Epithelial cell of proximal tubule (primary cell): Measurements from ENCODE around the gene SPEG. TPM values are rescaled to one million over a fixed set of nuclear protein-coding genes. Genes with fewer than 3 reads are reported as not detected.

Experiments
- DNase-seq: peaks from one replicate; pipeline ENCODE4 v3.0.0-alpha.2; 2011; ENCODE audit warnings: low read depth
- H3K4me3 ChIP-seq: 2 replicates; pipeline ENCODE4 v1.5.1; 2011; ENCODE audit warnings: low read depth, mild to moderate bottlenecking, low read length
- total RNA-seq: library from RNA; depleted of rRNA; stranded (reverse); fragments of >200 nt; gene quantifications from 2 replicates; pipeline ENCODE4 v1.2.3, GENCODE V29; 2015
- TF ChIP-seq, protein P1 (sequence below): conservative IDR thresholded peaks from 2 replicates; pipeline ENCODE4 v1.5.1; 2012; ENCODE audit warnings: low read depth, mild to moderate bottlenecking, low read length

SPEG gene
- total RNA-seq, 1 donor from 2014 or later = 28.3 TPM

DNA sequence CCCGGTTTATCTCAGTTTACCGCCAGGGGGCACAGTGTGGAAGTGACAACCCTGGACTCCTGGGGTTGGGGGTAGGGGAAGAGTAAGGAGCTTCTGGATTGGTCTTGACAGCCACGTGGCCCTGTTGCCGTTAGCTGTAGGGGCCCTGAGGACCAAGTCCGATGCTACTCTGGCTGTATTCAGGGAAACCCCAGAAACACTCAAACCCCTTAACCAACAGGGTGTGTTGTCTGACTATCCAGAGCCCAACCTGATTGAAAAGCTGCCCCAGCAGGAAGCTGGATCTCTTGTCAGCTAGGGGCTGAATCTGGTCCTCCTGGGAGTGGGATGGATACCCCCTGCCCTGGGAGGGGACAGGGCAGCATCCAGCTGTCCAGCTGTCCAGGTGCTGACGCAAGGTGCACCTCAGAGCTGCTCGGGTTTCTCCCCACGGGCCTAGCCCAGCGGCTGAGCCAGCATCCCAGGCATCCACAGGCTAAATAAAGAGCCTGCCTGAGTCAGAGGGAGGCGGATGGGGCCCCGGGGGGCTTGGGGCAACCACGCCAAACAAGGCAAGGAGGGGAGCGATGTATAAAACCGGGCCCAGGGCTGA, 61.0 kb downstream of the SPEG start:
- DNase-seq = no peak
- no peak overlapping the region for H3K4me3 ChIP-seq
- TF ChIP-seq, protein P1, sequence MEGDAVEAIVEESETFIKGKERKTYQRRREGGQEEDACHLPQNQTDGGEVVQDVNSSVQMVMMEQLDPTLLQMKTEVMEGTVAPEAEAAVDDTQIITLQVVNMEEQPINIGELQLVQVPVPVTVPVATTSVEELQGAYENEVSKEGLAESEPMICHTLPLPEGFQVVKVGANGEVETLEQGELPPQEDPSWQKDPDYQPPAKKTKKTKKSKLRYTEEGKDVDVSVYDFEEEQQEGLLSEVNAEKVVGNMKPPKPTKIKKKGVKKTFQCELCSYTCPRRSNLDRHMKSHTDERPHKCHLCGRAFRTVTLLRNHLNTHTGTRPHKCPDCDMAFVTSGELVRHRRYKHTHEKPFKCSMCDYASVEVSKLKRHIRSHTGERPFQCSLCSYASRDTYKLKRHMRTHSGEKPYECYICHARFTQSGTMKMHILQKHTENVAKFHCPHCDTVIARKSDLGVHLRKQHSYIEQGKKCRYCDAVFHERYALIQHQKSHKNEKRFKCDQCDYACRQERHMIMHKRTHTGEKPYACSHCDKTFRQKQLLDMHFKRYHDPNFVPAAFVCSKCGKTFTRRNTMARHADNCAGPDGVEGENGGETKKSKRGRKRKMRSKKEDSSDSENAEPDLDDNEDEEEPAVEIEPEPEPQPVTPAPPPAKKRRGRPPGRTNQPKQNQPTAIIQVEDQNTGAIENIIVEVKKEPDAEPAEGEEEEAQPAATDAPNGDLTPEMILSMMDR = peak; percentile 74

DNA sequence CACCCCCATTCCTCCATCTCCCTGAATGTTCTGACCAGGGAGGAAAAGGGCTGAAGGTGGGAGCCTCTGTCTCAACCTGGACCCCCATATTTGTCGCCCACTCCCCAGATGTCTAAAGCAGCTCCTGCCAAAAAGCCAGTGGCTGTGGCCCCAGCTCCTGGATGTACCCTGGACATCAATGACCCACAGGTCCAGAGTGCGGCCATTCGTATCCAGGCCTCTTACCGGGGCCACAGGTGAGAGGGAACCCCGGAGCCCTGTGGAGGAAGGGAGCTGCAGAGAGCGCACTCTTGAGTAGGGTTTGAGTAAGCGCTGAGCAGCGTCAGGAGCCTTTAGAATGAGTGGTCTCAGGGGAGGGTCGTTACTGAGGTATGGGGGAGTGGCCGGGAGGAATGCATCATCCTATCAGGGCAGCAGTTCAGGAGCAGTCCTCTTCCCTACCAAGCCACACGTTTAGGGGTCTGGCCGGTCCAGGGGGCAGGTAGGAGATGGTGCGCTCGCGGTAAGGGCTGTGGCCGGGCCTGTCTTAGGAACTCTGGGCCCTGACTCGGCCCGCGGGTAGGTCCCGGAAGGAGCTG, 61.7 kb downstream of the SPEG start:
- TF ChIP-seq, protein P1 = no peak

DNA sequence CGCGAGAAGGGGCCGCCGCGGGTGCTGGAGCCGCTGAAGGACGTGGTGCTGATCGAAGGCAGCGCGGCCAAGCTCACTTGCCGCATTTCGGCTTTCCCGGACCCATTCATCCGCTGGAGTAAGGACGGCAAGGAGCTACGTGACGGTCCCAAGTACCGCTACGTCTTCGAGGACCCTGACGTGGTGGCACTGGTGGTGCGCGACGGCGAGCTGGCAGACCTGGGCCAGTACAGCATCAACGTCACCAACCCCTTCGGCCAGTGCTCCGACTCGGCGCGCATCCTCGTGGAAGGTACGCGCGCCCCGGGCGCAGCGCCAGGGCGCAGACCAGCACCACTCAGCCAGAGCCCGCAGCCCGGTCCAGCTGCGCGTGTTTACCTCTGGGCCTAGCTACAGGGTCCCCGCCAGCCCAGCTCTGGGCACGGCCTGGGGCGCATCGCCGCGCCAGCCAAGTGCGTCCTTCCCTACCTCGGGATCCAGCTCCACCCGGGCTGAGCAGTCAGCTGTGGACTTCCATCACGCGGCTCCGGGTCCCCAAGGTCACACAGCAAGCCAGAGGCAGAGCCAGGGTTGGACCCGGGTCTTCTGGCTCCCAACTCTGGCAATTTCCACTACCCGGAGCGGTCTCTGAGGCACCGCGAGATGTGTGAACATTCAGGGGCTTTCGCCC, 62.3 kb downstream of the SPEG start:
- DNase-seq = no peak
- TF ChIP-seq, protein P1 = no peak

More for the DNA sequence above, 61.7 kb downstream of the SPEG start:
- no peak for DNase-seq
- no peak overlapping the region for H3K4me3 ChIP-seq

DNA sequence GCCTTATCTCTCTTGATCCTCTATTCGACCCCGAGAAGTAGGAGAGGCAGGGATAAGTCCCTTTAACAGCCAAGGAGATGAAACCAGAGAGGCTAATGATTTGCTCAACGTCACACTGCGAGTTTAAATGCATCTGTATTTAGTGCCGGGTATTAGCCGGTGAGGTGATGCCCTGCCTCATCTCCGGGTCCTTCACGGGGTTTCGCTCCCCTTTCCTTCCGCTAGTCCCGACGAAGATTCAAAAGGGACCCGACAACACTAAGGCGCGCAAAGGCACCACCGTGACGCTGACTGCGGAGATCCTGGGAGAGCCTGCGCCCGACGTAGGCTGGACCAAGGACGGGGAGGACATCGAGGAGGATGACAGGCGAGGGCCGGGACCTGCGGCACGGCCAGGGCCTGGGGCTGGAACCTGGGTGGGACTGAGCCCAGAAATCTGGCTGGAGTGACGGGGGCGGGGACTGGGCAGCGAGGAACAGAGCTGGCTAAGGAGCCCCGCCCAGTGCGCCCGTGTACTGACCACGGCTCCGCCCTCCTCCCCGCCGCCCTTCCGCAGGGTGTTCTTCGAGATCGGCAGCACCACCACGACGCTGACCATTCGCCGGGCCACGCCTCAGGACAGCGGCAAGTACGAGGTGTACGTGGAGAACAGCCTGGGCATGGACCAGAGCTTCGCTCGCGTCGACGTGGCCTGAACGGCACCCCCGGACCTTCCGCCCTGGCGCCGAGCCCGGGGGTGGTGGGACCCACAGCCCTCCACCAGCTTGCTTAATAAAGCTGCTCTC, 63.0 kb downstream of the SPEG start:
- peak overlapping the region; percentile 74 for H3K4me3 ChIP-seq
- TF ChIP-seq, protein P1 = no peak
- no peak for DNase-seq

More for the DNA sequence above, 62.3 kb downstream of the SPEG start:
- H3K4me3 ChIP-seq = peak overlapping the region; percentile 74

DNA sequence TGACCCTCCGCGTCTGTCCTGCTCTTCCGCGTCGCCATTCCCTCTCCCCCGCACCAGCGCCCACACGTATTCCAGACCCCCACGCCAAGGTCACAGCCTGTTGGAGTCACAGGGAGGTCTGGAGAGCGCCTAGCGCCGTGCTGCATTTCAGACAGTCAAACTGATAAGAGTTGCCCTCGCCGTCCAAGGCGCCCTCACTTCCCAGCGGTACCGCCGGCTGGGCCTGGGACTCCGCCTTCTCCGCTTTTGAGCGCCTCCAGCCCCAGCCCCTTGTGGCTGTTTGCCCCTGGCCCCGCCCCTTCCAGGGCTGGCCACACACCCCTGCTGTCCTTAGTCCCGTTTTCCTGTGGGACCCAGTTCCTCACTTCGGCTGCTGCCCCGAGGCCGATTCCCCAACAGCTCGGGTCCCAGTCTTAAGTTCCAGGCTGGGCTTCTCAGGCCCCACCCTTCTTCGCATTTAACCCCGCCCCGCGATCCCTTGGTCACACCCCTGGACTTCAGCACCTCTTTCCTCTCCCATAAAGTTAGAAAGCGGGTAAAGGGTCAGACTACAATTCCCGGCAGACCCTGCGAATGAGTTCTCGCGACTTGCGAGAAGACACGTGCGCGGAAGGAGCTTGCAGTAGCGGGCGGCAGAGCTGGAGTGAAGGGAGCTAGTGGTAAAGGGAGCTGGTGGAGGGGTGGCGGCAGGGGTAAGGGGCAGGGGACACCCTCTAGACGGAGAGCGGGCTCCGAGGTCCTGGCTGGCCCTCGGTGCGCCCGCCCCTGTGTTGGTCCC, 63.8 kb downstream of the SPEG start, which contains the start of gene GMPPA:
GMPPA (plus strand) TSS at position 612 of the 778 bp plus-strand sequence. CDS start 1,085 bp downstream, outside the sequence.
- peak; percentile 94 for DNase-seq
- TF ChIP-seq, protein P1 = no peak
- H3K4me3 ChIP-seq = peak within 1 kb of the TSS; percentile 74

DNA sequence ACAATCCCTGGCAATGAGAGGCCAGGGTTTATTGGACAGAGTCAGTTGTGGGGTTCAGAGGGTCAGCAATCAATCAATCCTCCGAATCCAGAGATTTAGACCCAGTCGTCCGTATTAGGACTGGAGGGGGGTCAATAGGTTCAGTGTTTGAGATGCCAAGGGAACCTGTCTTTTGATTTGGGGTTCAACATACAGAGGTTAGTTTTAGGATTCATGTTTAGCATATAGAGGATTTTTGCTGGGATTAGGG, 64.3 kb downstream of the SPEG start:
- H3K4me3 ChIP-seq = peak overlapping the region; percentile 74
- TF ChIP-seq, protein P1 = no peak
- DNase-seq = no peak
